Caco-2 (cell line): ENCODE results near the gene SIPA1. TPM values are rescaled to one million over a fixed set of nuclear protein-coding genes. Genes with fewer than 3 reads are reported as not detected.

Experiments used
- BruUV-seq: library from RNA; stranded (reverse); fragments of 400-500 nt; replicated peaks from 2 replicates; lab custom pipeline; 2021; lab: Mats Ljungman, UMichigan
- CTCF ChIA-PET: fragments of 300-600 bp; sonication (Branson Sonifier 250); formaldehyde crosslinking; loops from one replicate; lab custom pipeline; 2022; ENCODE audit warnings: antibody characterized with exemption; lab: Charles Lee
- POLR2A ChIA-PET: fragments of 300-600 bp; sonication (Branson Sonifier 250); formaldehyde crosslinking; loops from one replicate; lab custom pipeline; 2022; ENCODE audit warnings: antibody characterized with exemption; lab: Charles Lee
- DNase-seq, 2 experiments: peaks; one replicate each; pipeline versions ENCODE4 v3.0.0 to v3.0.0-alpha.2; 2020 to 2022
- H3K27me3 ChIP-seq: replicated peaks from 2 replicates; pipeline ENCODE4 v1.6.0; 2011; ENCODE audit warnings: low read length; ENCODE audit not compliant: control insufficient read depth, insufficient read depth
- H3K36me3 ChIP-seq: 2 replicates; pipeline ENCODE4 v1.5.1; 2011; ENCODE audit warnings: low read length; ENCODE audit not compliant: control insufficient read depth, insufficient read depth
- H3K4me1 ChIP-seq: fragments of 250-450 bp; sonication (Bioruptor Pico); 2 replicates; pipeline ENCODE4 v1.5.1; 2020; ENCODE audit warnings: mild to moderate bottlenecking
- H3K4me3 ChIP-seq: 2 replicates; pipeline ENCODE4 v1.5.1; 2011; ENCODE audit warnings: low read depth, mild to moderate bottlenecking, control low read depth, low read length
- H3K9me3 ChIP-seq: fragments of 250-450 bp; sonication (Bioruptor Pico); 2 replicates; pipeline ENCODE4 v1.5.1; 2020; ENCODE audit warnings: mild to moderate bottlenecking, moderate library complexity
- H3K27ac Mint-ChIP-seq: one replicate; pipeline ENCODE4 v1.8.0; 2022; ENCODE audit warnings: mixed read lengths; ENCODE audit not compliant: unreplicated experiment
- H3K27me3 Mint-ChIP-seq: one replicate; pipeline ENCODE4 v1.8.0; 2022; ENCODE audit warnings: mixed read lengths; ENCODE audit not compliant: insufficient read depth, unreplicated experiment
- H3K36me3 Mint-ChIP-seq: one replicate; pipeline ENCODE4 v1.8.0; 2022; ENCODE audit warnings: mild to moderate bottlenecking, mixed read lengths; ENCODE audit not compliant: insufficient read depth, unreplicated experiment
- H3K4me1 Mint-ChIP-seq: one replicate; pipeline ENCODE4 v1.8.0; 2022; ENCODE audit warnings: low read depth, mixed read lengths; ENCODE audit not compliant: unreplicated experiment
- H3K4me3 Mint-ChIP-seq: one replicate; pipeline ENCODE4 v1.8.0; 2022; ENCODE audit warnings: mild to moderate bottlenecking, moderate library complexity, mixed read lengths; ENCODE audit not compliant: unreplicated experiment
- H3K9me3 Mint-ChIP-seq: one replicate; pipeline ENCODE4 v1.8.0; 2022; ENCODE audit warnings: mixed read lengths; ENCODE audit not compliant: unreplicated experiment
- intact Hi-C: fragments of 100-400 bp; cut with micrococcal nuclease; formaldehyde crosslinking; loops from one replicate; pipeline ENCODE4 v1.10.0; 2022; ENCODE audit not compliant: unreplicated experiment
- total RNA-seq: library from RNA; stranded (reverse); gene quantifications from 2 replicates; pipeline ENCODE4 v1.2.3, GENCODE V29; 2022
- TF ChIP-seq, protein P1 (sequence below), 2 experiments: fragments of 200-600 bp in 1 of 2; IDR thresholded peaks; 1 replicate in 1 of 2; 2 replicates in 1 of 2; pipeline versions ENCODE4 v1.5.1 to v1.8.0; 2011 to 2022; ENCODE audit warnings: antibody characterized with exemption in 1 of 2, control low read depth in 1 of 2, inconsistent platforms in 1 of 2, low read depth in 1 of 2, low read length in 1 of 2, mild to moderate bottlenecking in 1 of 2, moderate library complexity in 1 of 2; ENCODE audit not compliant: insufficient read depth in 1 of 2, severe bottlenecking in 1 of 2, unreplicated experiment in 1 of 2

SIPA1 gene
- total RNA-seq, 1 experiment from 2014 or later, result 30.5 TPM

DNA sequence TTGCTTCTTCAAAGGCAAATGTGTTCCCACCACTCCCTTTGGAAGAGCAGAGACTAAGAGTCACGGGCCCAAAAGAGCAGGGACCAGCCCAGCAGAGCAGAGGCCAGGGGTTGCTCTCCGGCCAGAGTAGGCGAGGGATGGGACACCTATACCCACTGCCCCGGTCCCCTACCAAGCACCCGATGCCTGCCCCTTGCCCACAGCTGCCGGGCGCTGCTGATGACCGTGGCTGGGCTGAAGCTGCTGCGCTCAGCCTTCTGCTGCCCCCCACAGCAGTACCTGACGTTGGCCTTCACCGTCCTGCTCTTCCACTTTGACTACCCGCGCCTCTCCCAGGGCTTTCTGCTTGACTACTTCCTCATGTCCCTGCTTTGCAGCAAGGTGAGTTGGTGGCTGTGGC is 10.7 kb upstream of the SIPA1 start:
- ChIA-PET POLR2A (no interaction called here), CTCF (no interaction called here)
- H3K27me3 ChIP-seq, result no peaks in the 10 kb centered on the region
- peaks cover 4% of the 10 kb centered on the region; the same call in 1 of the 2 replicates for H3K36me3 ChIP-seq
- Mint-ChIP-seq H3K4me1 (no peaks in the 10 kb centered on the region), H3K9me3 (no peaks in the 10 kb centered on the region), H3K36me3 (peaks cover 37% of the 10 kb centered on the region), H3K27ac (no peak overlapping the region), H3K4me3 (no peak overlapping the region), H3K27me3 (no peaks in the 10 kb centered on the region)
- H3K4me1 ChIP-seq, result no peaks in the 10 kb centered on the region
- BruUV-seq, result no TSS peak
- no peaks in the 10 kb centered on the region for H3K9me3 ChIP-seq
- TF ChIP-seq, protein P1, sequence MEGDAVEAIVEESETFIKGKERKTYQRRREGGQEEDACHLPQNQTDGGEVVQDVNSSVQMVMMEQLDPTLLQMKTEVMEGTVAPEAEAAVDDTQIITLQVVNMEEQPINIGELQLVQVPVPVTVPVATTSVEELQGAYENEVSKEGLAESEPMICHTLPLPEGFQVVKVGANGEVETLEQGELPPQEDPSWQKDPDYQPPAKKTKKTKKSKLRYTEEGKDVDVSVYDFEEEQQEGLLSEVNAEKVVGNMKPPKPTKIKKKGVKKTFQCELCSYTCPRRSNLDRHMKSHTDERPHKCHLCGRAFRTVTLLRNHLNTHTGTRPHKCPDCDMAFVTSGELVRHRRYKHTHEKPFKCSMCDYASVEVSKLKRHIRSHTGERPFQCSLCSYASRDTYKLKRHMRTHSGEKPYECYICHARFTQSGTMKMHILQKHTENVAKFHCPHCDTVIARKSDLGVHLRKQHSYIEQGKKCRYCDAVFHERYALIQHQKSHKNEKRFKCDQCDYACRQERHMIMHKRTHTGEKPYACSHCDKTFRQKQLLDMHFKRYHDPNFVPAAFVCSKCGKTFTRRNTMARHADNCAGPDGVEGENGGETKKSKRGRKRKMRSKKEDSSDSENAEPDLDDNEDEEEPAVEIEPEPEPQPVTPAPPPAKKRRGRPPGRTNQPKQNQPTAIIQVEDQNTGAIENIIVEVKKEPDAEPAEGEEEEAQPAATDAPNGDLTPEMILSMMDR (IDR thresholded peaks at IDR 0.05; ENCODE audit: insufficient read depth in 1 of 2, low read depth in 1 of 2, low read length in 1 of 2, severe bottlenecking in 1 of 2, unreplicated experiment in 1 of 2), result no peak
- no peak for DNase-seq
- no peak overlapping the region for H3K4me3 ChIP-seq
- intact Hi-C loops, result no loop called here

DNA sequence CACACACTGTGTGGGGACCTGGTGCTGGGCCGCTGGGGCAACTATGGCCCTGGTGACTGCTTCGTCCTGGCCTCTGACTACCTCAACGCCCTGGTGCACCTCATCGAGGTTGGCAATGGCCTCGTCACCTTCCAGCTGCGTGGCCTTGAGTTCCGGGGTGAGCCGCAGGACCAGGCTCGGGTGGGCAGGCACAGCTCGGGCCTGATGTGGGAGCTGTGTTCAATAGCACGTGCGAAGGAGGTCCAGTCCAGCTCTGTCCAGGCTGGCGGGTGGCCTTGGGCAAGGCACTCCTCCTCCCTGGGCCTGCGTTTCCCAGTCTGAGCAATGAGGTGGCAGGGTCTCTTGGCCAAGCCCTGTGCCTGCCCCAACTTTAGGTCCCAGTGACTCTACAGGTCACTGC is 8.3 kb upstream of the SIPA1 start:
- Mint-ChIP-seq H3K4me1 (no peaks in the 10 kb centered on the region), H3K36me3 (peaks cover 38% of the 10 kb centered on the region), H3K27me3 (no peaks in the 10 kb centered on the region), H3K4me3 (no peak overlapping the region), H3K27ac (no peak overlapping the region), H3K9me3 (no peaks in the 10 kb centered on the region)
- intact Hi-C loops, result no loop called here
- Histone ChIP-seq H3K4me3 (no peak overlapping the region), H3K36me3 (peaks cover 4% of the 10 kb centered on the region), H3K9me3 (no peaks in the 10 kb centered on the region), H3K27me3 (no peaks in the 10 kb centered on the region), H3K4me1 (no peaks in the 10 kb centered on the region)
- no TSS peak for BruUV-seq
- ChIA-PET CTCF (no interaction called here), POLR2A (no interaction called here)
- DNase-seq, result no peak
- TF ChIP-seq, protein P1 (IDR thresholded peaks at IDR 0.05; ENCODE audit: insufficient read depth in 1 of 2, low read depth in 1 of 2, low read length in 1 of 2, severe bottlenecking in 1 of 2, unreplicated experiment in 1 of 2), result no peak

DNA sequence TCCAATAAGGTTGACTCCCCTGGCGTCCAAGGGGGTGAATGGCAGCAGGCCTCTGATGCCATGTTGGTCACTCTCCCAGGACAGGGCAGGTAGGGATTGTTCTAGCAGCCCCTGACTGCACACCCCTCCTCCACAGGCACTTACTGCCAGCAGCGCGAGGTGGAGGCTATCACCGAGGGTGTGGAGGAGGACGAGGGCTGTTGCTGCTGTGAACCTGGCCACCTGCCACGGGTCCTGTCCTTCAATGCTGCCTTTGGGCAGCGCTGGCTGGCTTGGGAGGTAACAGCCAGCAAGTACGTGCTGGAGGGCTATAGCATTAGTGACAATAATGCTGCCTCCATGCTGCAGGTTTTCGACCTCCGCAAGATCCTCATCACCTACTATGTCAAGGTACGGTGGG is 7.7 kb upstream of the SIPA1 start:
- Mint-ChIP-seq H3K36me3 (peaks cover 38% of the 10 kb centered on the region), H3K27ac (no peak overlapping the region), H3K27me3 (no peaks in the 10 kb centered on the region), H3K4me1 (no peaks in the 10 kb centered on the region), H3K9me3 (no peaks in the 10 kb centered on the region), H3K4me3 (no peak overlapping the region)
- no TSS peak for BruUV-seq
- Histone ChIP-seq H3K27me3 (no peaks in the 10 kb centered on the region), H3K36me3 (peaks cover 7% of the 10 kb centered on the region), H3K9me3 (no peaks in the 10 kb centered on the region), H3K4me1 (no peaks in the 10 kb centered on the region), H3K4me3 (no peak overlapping the region)
- DNase-seq, result no peak
- intact Hi-C loops, result no loop called here
- CTCF ChIA-PET, result no interaction called here
- POLR2A ChIA-PET, result no interaction called here
- TF ChIP-seq, protein P1 (IDR thresholded peaks at IDR 0.05; ENCODE audit: insufficient read depth in 1 of 2, low read depth in 1 of 2, low read length in 1 of 2, severe bottlenecking in 1 of 2, unreplicated experiment in 1 of 2), result no peak
